ENCODE results near the gene TNFAIP1.

GRCh38 chr17:28364665-28365363 lies 29.3 kb downstream of the TNFAIP1 start, which contains the start of gene SEBOX:
- TF ChIP-seq, protein P1, sequence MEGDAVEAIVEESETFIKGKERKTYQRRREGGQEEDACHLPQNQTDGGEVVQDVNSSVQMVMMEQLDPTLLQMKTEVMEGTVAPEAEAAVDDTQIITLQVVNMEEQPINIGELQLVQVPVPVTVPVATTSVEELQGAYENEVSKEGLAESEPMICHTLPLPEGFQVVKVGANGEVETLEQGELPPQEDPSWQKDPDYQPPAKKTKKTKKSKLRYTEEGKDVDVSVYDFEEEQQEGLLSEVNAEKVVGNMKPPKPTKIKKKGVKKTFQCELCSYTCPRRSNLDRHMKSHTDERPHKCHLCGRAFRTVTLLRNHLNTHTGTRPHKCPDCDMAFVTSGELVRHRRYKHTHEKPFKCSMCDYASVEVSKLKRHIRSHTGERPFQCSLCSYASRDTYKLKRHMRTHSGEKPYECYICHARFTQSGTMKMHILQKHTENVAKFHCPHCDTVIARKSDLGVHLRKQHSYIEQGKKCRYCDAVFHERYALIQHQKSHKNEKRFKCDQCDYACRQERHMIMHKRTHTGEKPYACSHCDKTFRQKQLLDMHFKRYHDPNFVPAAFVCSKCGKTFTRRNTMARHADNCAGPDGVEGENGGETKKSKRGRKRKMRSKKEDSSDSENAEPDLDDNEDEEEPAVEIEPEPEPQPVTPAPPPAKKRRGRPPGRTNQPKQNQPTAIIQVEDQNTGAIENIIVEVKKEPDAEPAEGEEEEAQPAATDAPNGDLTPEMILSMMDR (IDR thresholded peaks at IDR 0.05): no peak
- no peak for TF ChIP-seq POLR2A (IDR thresholded peaks at IDR 0.05; ENCODE audit: low read depth)
- no peak for TF ChIP-seq EP300 (IDR thresholded peaks at IDR 0.05)
- no peak for TF ChIP-seq POLR2AphosphoS5 (IDR thresholded peaks at IDR 0.05)
